Measurements from ENCODE around the gene NUBPL. TPM values are rescaled to one million over a fixed set of nuclear protein-coding genes. Genes with fewer than 3 reads are reported as not detected.

The NUBPL gene
- polyA plus RNA-seq, 1 of the 3 experiments (the other 2 are of a cell fraction): 4.0 TPM

- TF ChIP-seq NFIC (IDR thresholded peaks at IDR 0.05; ENCODE audit: borderline replicate concordance) (no peak), GATA2 (CRISPR knock-in tag; IDR thresholded peaks at IDR 0.05) (no peak), ELF1 (IDR thresholded peaks at IDR 0.05) (no peak)
Observed at GRCh38 chr14:31902002-31902401, 340.8 kb downstream of the NUBPL start (continued).

- TF ChIP-seq CHD2 (IDR thresholded peaks at IDR 0.05; ENCODE audit: low read length, partially characterized antibody): no peak
- no peak for TF ChIP-seq PBX3 (IDR thresholded peaks at IDR 0.05)
- TF ChIP-seq USF2 (IDR thresholded peaks at IDR 0.05; ENCODE audit: borderline replicate concordance, low read depth, low read length): no peak
- no peak for TF ChIP-seq CTCF (IDR thresholded peaks at IDR 0.05)
- no peak for TF ChIP-seq EP300 (IDR thresholded peaks at IDR 0.05; ENCODE audit: borderline replicate concordance in 1 of 2, low read depth in 1 of 2, low read length in 1 of 2)
- TF ChIP-seq MXI1 (IDR thresholded peaks at IDR 0.05; ENCODE audit: low read depth, low read length): no peak
- TF ChIP-seq RFX5 (IDR thresholded peaks at IDR 0.05; ENCODE audit: low read length): no peak
- no peak for TF ChIP-seq IRF3 (IDR thresholded peaks at IDR 0.05; ENCODE audit: low read depth, low read length)
- no peak for TF ChIP-seq YY1 (IDR thresholded peaks at IDR 0.05; ENCODE audit: low read depth)
- TF ChIP-seq TEAD4 (IDR thresholded peaks at IDR 0.05; ENCODE audit: borderline replicate concordance, insufficient read depth): no peak
- TF ChIP-seq RCOR1 (IDR thresholded peaks at IDR 0.05; ENCODE audit: low read length): no peak
- TF ChIP-seq RXRA (IDR thresholded peaks at IDR 0.05; ENCODE audit: borderline replicate concordance, low read depth): no peak
- TF ChIP-seq FOSL2 (IDR thresholded peaks at IDR 0.05; ENCODE audit: borderline replicate concordance, low read depth): no peak
- no peak for TF ChIP-seq MEF2A (IDR thresholded peaks at IDR 0.05; ENCODE audit: borderline replicate concordance, low read depth)
- TF ChIP-seq ELF1 (IDR thresholded peaks at IDR 0.05): no peak
- no peak for TF ChIP-seq GABPA (IDR thresholded peaks at IDR 0.05; ENCODE audit: low read depth)
- no peak for TF ChIP-seq RAD21 (IDR thresholded peaks at IDR 0.05; ENCODE audit: low read length)
- Histone ChIP-seq H3K4me3 (ENCODE audit: low read depth in 2 of 2, low read length in 1 of 2) (no peak overlapping the region), H3K27me3 (ENCODE audit: insufficient read depth) (no peaks in the 10 kb centered on the region), H3K79me2 (ENCODE audit: insufficient read depth) (no peaks in the 10 kb centered on the region), H4K20me1 (ENCODE audit: insufficient read depth) (no peaks in the 10 kb centered on the region), H2AFZ (ENCODE audit: low read depth) (no peak overlapping the region), H3K4me1 (ENCODE audit: control insufficient read depth in 1 of 2, insufficient read depth in 2 of 2, low read depth in 1 of 2, low read length in 1 of 2) (no peaks in the 10 kb centered on the region), H3K9me2 (no peaks in the 10 kb centered on the region), H3K4me2 (no peak overlapping the region), H3K9me3 (no peaks in the 10 kb centered on the region), H3F3A (replicated peaks; ENCODE audit: insufficient read depth) (no peaks in the 10 kb centered on the region), H3K36me3 (replicated peaks in 1 of 2; ENCODE audit: control insufficient read depth in 1 of 2, insufficient read depth in 2 of 2, low read length in 1 of 2) (no peaks in the 10 kb centered on the region), H3K9ac (no peak overlapping the region), H3K27ac (ENCODE audit: low read depth in 2 of 2, low read length in 1 of 2) (no peak overlapping the region)
- no peak for DNase-seq
- ChIA-PET CTCF (interaction anchor here (0.5 kb wide), 1 partner anchor 1137 kb away, joined by 4 read pairs; no protein-coding TSS in a partner anchor), POLR2A (no interaction called here)
- WGBS (ENCODE audit: low lambda C conversion rate): 87% methylated on average over 5 of the region's 6 CpGs
Observed at GRCh38 chr14:31902945-31903646, 341.9 kb downstream of the NUBPL start.
